ENCODE data around the gene MANEA.
"Not testable (repeated sequence)": the region's sequence is repeated elsewhere in the genome, so short reads cannot be mapped to it uniquely, and the experiment has no call there.

- not testable (repeated sequence) for TF ChIP-seq CTCF (IDR thresholded peaks at IDR 0.05); ZFP36 (IDR thresholded peaks at IDR 0.05; ENCODE audit: borderline replicate concordance, partially characterized antibody); NPAS2 (CRISPR knock-in tag; IDR thresholded peaks at IDR 0.05; ENCODE audit: borderline replicate concordance); KDM1A (IDR thresholded peaks at IDR 0.05; ENCODE audit: low read depth); CEBPB (IDR thresholded peaks at IDR 0.05)
- TF ChIP-seq, protein P1, sequence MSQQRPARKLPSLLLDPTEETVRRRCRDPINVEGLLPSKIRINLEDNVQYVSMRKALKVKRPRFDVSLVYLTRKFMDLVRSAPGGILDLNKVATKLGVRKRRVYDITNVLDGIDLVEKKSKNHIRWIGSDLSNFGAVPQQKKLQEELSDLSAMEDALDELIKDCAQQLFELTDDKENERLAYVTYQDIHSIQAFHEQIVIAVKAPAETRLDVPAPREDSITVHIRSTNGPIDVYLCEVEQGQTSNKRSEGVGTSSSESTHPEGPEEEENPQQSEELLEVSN (IDR thresholded peaks at IDR 0.05; ENCODE audit: borderline replicate concordance, low read depth) = not testable (repeated sequence)
These were observed 16.4 kb upstream of the MANEA start for GRCh38 chr6:95560956-95561355.
